Measurements from ENCODE around the gene CTNNB1.

CTNNB1 gene

GRCh38 chr3:41213588-41213987 is 14.3 kb downstream of the CTNNB1 start:
- H2AFZ ChIP-seq (ENCODE audit: low read length): no peak overlapping the region
- no peak overlapping the region for H3K9ac ChIP-seq (ENCODE audit: low read length)
- no peaks in the 10 kb centered on the region for H3F3A ChIP-seq (ENCODE audit: insufficient read depth, low read length)
- no peaks in the 10 kb centered on the region for H3K36me3 ChIP-seq (replicated peaks; ENCODE audit: insufficient read depth, low read length)
- no peak overlapping the region for H3K4me3 ChIP-seq (ENCODE audit: low read length)
- no peak for TF ChIP-seq EZH2phosphoT487 (IDR thresholded peaks at IDR 0.05; ENCODE audit: low read length)
- no peak overlapping the region for H3K27ac ChIP-seq (ENCODE audit: low read length)
- H3K27me3 ChIP-seq (replicated peaks; ENCODE audit: insufficient read depth, low read length): no peaks in the 10 kb centered on the region
- peaks cover 35% of the 10 kb centered on the region for H4K20me1 ChIP-seq (ENCODE audit: insufficient read depth, low read length)
- no peaks in the 10 kb centered on the region for H3K9me3 ChIP-seq (replicated peaks; ENCODE audit: insufficient read depth, low read length)
- H3K4me1 ChIP-seq (ENCODE audit: low read length): no peaks in the 10 kb centered on the region
- peaks cover 98% of the 10 kb centered on the region for H3K79me2 ChIP-seq (ENCODE audit: low read length)
- no peak overlapping the region for H3K4me2 ChIP-seq (ENCODE audit: low read depth, low read length)
- DNase-seq: no peak
- H3K9me2 ChIP-seq (replicated peaks; ENCODE audit: insufficient read depth, low read length): no peaks in the 10 kb centered on the region

- Histone ChIP-seq H2AFZ (ENCODE audit: low read length) (no peak overlapping the region), H3K9me2 (replicated peaks; ENCODE audit: insufficient read depth, low read length) (no peaks in the 10 kb centered on the region), H3K36me3 (replicated peaks; ENCODE audit: insufficient read depth, low read length) (no peaks in the 10 kb centered on the region), H3K4me2 (ENCODE audit: low read depth, low read length) (no peak overlapping the region), H3K4me1 (ENCODE audit: low read length) (no peaks in the 10 kb centered on the region), H3F3A (ENCODE audit: insufficient read depth, low read length) (no peaks in the 10 kb centered on the region), H3K9me3 (replicated peaks; ENCODE audit: insufficient read depth, low read length) (no peaks in the 10 kb centered on the region), H3K27me3 (replicated peaks; ENCODE audit: insufficient read depth, low read length) (no peaks in the 10 kb centered on the region), H3K4me3 (ENCODE audit: low read length) (no peak overlapping the region), H3K27ac (ENCODE audit: low read length) (no peak overlapping the region), H3K79me2 (ENCODE audit: low read length) (peaks cover 97% of the 10 kb centered on the region), H3K9ac (ENCODE audit: low read length) (no peak overlapping the region), H4K20me1 (ENCODE audit: insufficient read depth, low read length) (peaks cover 39% of the 10 kb centered on the region)
- DNase-seq: no peak
- TF ChIP-seq EZH2phosphoT487 (IDR thresholded peaks at IDR 0.05; ENCODE audit: low read length) (no peak), EZH2 (optimal IDR thresholded peaks at IDR 0.05; ENCODE audit: low read depth, low read length) (no peak)
- TF ChIP-seq, protein P1, sequence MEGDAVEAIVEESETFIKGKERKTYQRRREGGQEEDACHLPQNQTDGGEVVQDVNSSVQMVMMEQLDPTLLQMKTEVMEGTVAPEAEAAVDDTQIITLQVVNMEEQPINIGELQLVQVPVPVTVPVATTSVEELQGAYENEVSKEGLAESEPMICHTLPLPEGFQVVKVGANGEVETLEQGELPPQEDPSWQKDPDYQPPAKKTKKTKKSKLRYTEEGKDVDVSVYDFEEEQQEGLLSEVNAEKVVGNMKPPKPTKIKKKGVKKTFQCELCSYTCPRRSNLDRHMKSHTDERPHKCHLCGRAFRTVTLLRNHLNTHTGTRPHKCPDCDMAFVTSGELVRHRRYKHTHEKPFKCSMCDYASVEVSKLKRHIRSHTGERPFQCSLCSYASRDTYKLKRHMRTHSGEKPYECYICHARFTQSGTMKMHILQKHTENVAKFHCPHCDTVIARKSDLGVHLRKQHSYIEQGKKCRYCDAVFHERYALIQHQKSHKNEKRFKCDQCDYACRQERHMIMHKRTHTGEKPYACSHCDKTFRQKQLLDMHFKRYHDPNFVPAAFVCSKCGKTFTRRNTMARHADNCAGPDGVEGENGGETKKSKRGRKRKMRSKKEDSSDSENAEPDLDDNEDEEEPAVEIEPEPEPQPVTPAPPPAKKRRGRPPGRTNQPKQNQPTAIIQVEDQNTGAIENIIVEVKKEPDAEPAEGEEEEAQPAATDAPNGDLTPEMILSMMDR (IDR thresholded peaks at IDR 0.05; ENCODE audit: low read length): no peak
Observed at GRCh38 chr3:41216422-41216821, 17.1 kb downstream of the CTNNB1 start.

- Histone ChIP-seq H4K20me1 (ENCODE audit: insufficient read depth, low read length) (peaks cover 37% of the 10 kb centered on the region), H3K79me2 (ENCODE audit: low read length) (peaks cover 97% of the 10 kb centered on the region), H3K27ac (ENCODE audit: low read length) (no peak overlapping the region), H3K9me2 (replicated peaks; ENCODE audit: insufficient read depth, low read length) (no peaks in the 10 kb centered on the region), H3K27me3 (replicated peaks; ENCODE audit: insufficient read depth, low read length) (no peaks in the 10 kb centered on the region), H3F3A (ENCODE audit: insufficient read depth, low read length) (no peaks in the 10 kb centered on the region), H3K9me3 (replicated peaks; ENCODE audit: insufficient read depth, low read length) (no peaks in the 10 kb centered on the region), H3K9ac (ENCODE audit: low read length) (no peak overlapping the region), H3K4me2 (ENCODE audit: low read depth, low read length) (no peak overlapping the region), H3K4me3 (ENCODE audit: low read length) (no peak overlapping the region), H3K36me3 (replicated peaks; ENCODE audit: insufficient read depth, low read length) (no peaks in the 10 kb centered on the region), H3K4me1 (ENCODE audit: low read length) (no peaks in the 10 kb centered on the region), H2AFZ (ENCODE audit: low read length) (no peak overlapping the region)
- DNase-seq: no peak
- no peak for TF ChIP-seq EZH2phosphoT487 (IDR thresholded peaks at IDR 0.05; ENCODE audit: low read length)
Observed at GRCh38 chr3:41216993-41217392, 17.7 kb downstream of the CTNNB1 start.

DNA sequence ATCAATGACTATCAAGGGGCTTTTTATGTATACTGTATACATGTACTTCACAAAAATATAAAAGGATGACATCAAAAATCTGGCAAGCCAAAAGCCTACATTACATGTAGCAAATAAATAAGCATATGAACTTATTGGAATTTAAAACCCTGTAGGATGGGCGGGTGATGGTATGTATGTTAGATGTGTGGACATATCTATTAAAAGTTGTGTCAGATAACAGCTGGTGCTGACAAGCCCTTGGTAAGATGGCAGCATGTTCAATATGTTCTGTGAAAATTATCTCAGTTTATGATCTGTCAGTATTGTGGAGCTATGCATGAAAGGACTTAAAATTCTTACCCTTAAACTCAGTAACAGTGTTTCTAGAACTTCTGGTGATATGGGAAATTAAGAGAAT is 20.1 kb downstream of the CTNNB1 start:
- no peak overlapping the region for H3K27ac ChIP-seq (ENCODE audit: low read length)
- H2AFZ ChIP-seq (ENCODE audit: low read length): no peak overlapping the region
- H3K9ac ChIP-seq (ENCODE audit: low read length): no peak overlapping the region
- peaks cover 27% of the 10 kb centered on the region for H4K20me1 ChIP-seq (ENCODE audit: insufficient read depth, low read length)
- DNase-seq: no peak
- H3K27me3 ChIP-seq (replicated peaks; ENCODE audit: insufficient read depth, low read length): no peaks in the 10 kb centered on the region
- no peak for TF ChIP-seq EZH2 (optimal IDR thresholded peaks at IDR 0.05; ENCODE audit: low read depth, low read length)
- TF ChIP-seq, protein P1 (IDR thresholded peaks at IDR 0.05; ENCODE audit: low read length): no peak
- no peak for TF ChIP-seq EZH2phosphoT487 (IDR thresholded peaks at IDR 0.05; ENCODE audit: low read length)
- no peaks in the 10 kb centered on the region for H3K9me3 ChIP-seq (replicated peaks; ENCODE audit: insufficient read depth, low read length)
- H3K4me1 ChIP-seq (ENCODE audit: low read length): no peaks in the 10 kb centered on the region
- peaks cover 84% of the 10 kb centered on the region for H3K79me2 ChIP-seq (ENCODE audit: low read length)
- no peak overlapping the region for H3K4me2 ChIP-seq (ENCODE audit: low read depth, low read length)
- H3F3A ChIP-seq (ENCODE audit: insufficient read depth, low read length): no peaks in the 10 kb centered on the region
- H3K36me3 ChIP-seq (replicated peaks; ENCODE audit: insufficient read depth, low read length): no peaks in the 10 kb centered on the region
- no peaks in the 10 kb centered on the region for H3K9me2 ChIP-seq (replicated peaks; ENCODE audit: insufficient read depth, low read length)
- no peak overlapping the region for H3K4me3 ChIP-seq (ENCODE audit: low read length)

Measured in MM.1S (cell line).